ENCODE results near the gene PDE1C.

PDE1C gene

DNA sequence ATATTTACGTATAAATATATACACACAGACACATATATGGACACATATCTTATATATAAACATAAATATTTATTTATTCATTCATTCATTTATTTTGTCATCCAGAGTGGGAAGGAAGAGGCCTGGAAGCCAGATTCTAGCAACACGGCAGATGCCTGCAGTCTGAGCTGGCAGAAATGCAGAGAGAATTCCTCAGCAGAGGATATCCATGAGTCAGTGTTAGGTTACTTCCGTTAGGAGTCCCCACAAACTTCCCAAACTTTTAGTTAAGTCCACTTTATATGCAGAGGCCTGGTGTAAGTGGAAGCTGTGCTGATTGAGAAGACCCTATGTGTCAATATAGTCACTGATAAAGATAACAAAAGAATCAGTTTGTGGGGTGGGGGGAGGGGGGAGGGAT is 293.6 kb downstream of the PDE1C start:
- no peak overlapping the region for H3K27ac ChIP-seq (ENCODE audit: low read length, poor library complexity, severe bottlenecking)
- H2BK12ac ChIP-seq (ENCODE audit: low read length in 2 of 2): no peak overlapping the region
- no peak overlapping the region for H3K4me3 ChIP-seq (ENCODE audit: insufficient read depth in 1 of 2, low read depth in 1 of 2, low read length in 2 of 2)
- H2AK5ac ChIP-seq (ENCODE audit: low read length, severe bottlenecking): no peak overlapping the region
- no peak overlapping the region for H4K8ac ChIP-seq (ENCODE audit: low read length)
- H3K4me2 ChIP-seq (ENCODE audit: low read length, poor library complexity, severe bottlenecking): no peak overlapping the region
- H2BK5ac ChIP-seq (ENCODE audit: low read depth, low read length, poor library complexity, severe bottlenecking): no peak overlapping the region
- H3K9ac ChIP-seq (ENCODE audit: low read length): no peak overlapping the region
- no peaks in the 10 kb centered on the region for H3K9me3 ChIP-seq (ENCODE audit: control insufficient read depth, low read length)
- H3K4me1 ChIP-seq (ENCODE audit: control insufficient read depth, insufficient read depth, low read depth, low read length): no peaks in the 10 kb centered on the region
- 0% methylated on average over 1 of the region's 3 CpGs for WGBS
- no peak overlapping the region for H3K14ac ChIP-seq (ENCODE audit: low read length in 2 of 2)
- no peak overlapping the region for H2BK120ac ChIP-seq (ENCODE audit: low read depth, low read length)
- H4K91ac ChIP-seq (ENCODE audit: low read length): no peak overlapping the region
- no peaks in the 10 kb centered on the region for H3K27me3 ChIP-seq (ENCODE audit: control insufficient read depth in 1 of 2, insufficient read depth in 1 of 2, low read length in 2 of 2)
- no peak overlapping the region for H2BK15ac ChIP-seq (ENCODE audit: low read depth, poor library complexity, severe bottlenecking)
- no peak overlapping the region for H2AFZ ChIP-seq (ENCODE audit: low read depth, low read length)
- no peak overlapping the region for H3K18ac ChIP-seq (ENCODE audit: low read depth in 1 of 2, low read length in 2 of 2)
- no peaks in the 10 kb centered on the region for H3K79me1 ChIP-seq (replicated peaks; ENCODE audit: low read length, poor library complexity, severe bottlenecking)
- peak; percentile 78 for DNase-seq
- H3K4ac ChIP-seq (ENCODE audit: low read depth in 1 of 2, low read length in 2 of 2): no peak overlapping the region
- peaks cover 0 to 6% of the 10 kb centered on the region in 2 experiments for H3K36me3 ChIP-seq (ENCODE audit: control insufficient read depth in 1 of 2, insufficient read depth in 2 of 2, low read depth in 1 of 2, low read length in 2 of 2)
- no peak overlapping the region for H3K23ac ChIP-seq (ENCODE audit: low read length in 2 of 2)

DNA sequence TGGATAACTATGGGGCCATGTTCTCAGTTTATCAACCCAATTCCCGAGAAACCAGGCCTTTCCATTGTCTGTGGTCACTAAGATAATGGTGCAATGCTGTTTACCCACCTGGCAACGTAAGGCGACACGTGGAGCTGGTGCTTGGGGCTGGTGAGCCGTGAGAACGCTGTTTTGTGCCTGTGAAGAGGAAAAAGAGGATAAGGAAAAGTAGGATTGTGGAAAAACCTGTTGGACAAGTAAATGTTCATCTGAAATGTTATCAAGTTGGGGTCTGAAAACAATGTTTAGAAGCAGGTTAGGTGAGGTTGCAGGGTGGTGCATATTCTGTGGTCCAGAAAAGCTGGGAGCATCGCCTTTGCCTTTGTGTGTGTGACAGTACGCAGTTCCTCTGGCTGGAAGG is 294.7 kb downstream of the PDE1C start:
- Histone ChIP-seq H2AK5ac (ENCODE audit: low read length, severe bottlenecking) (peak overlapping the region; percentile 18), H3K4me3 (ENCODE audit: insufficient read depth in 1 of 2, low read depth in 1 of 2, low read length in 2 of 2) (no peak overlapping the region), H3K9me3 (ENCODE audit: control insufficient read depth, low read length) (no peaks in the 10 kb centered on the region), H3K23ac (ENCODE audit: low read length in 2 of 2) (no peak overlapping the region), H3K36me3 (ENCODE audit: control insufficient read depth in 1 of 2, insufficient read depth in 2 of 2, low read depth in 1 of 2, low read length in 2 of 2) (peaks cover 0 to 6% of the 10 kb centered on the region in 2 experiments), H2BK12ac (ENCODE audit: low read length in 2 of 2) (no peak overlapping the region), H3K9ac (ENCODE audit: low read length) (no peak overlapping the region), H3K79me1 (replicated peaks; ENCODE audit: low read length, poor library complexity, severe bottlenecking) (no peaks in the 10 kb centered on the region), H2AFZ (ENCODE audit: low read depth, low read length) (no peak overlapping the region), H3K18ac (ENCODE audit: low read depth in 1 of 2, low read length in 2 of 2) (peak overlapping the region in 1 of 2 experiments; percentile 48), H3K4ac (ENCODE audit: low read depth in 1 of 2, low read length in 2 of 2) (no peak overlapping the region), H2BK5ac (ENCODE audit: low read depth, low read length, poor library complexity, severe bottlenecking) (no peak overlapping the region), H3K27me3 (ENCODE audit: control insufficient read depth in 1 of 2, insufficient read depth in 1 of 2, low read length in 2 of 2) (no peaks in the 10 kb centered on the region), H3K4me2 (ENCODE audit: low read length, poor library complexity, severe bottlenecking) (no peak overlapping the region), H2BK15ac (ENCODE audit: low read depth, poor library complexity, severe bottlenecking) (no peak overlapping the region), H3K14ac (ENCODE audit: low read length in 2 of 2) (peak overlapping the region in 1 of 2 experiments; percentile 31), H2BK120ac (ENCODE audit: low read depth, low read length) (no peak overlapping the region), H4K91ac (ENCODE audit: low read length) (no peak overlapping the region), H3K27ac (ENCODE audit: low read length, poor library complexity, severe bottlenecking) (no peak overlapping the region), H3K4me1 (ENCODE audit: control insufficient read depth, insufficient read depth, low read depth, low read length) (no peaks in the 10 kb centered on the region), H4K8ac (ENCODE audit: low read length) (no peak overlapping the region)
- DNase-seq: no peak
- WGBS: 89% methylated on average over 8 of the region's 8 CpGs

DNA sequence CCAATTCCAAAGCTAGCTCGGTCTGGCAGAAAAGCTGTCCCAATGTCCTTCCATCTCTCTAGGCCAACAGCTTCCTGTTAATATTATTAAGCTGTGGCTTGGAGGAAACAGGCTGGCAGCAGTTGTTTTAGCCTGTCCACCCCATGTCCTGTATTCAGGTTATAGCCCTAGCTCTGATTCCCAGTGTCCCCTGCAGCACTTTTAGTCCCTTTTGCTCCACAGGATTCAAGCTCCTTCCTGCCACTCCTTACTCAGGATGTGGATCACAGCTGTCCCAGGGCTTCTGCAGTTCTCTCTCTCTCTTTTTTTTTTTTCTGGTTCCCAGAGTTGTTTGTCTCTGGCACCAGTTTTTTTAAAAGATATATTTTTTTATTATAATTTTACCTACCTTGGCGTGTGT is 298.0 kb downstream of the PDE1C start:
- no peak overlapping the region for H3K14ac ChIP-seq (ENCODE audit: low read length in 2 of 2)
- H2BK120ac ChIP-seq (ENCODE audit: low read depth, low read length): no peak overlapping the region
- no peak overlapping the region for H3K4me3 ChIP-seq (ENCODE audit: insufficient read depth in 1 of 2, low read depth in 1 of 2, low read length in 2 of 2)
- no peaks in the 10 kb centered on the region for H3K79me1 ChIP-seq (replicated peaks; ENCODE audit: low read length, poor library complexity, severe bottlenecking)
- H2BK5ac ChIP-seq (ENCODE audit: low read depth, low read length, poor library complexity, severe bottlenecking): no peak overlapping the region
- no peak overlapping the region for H3K18ac ChIP-seq (ENCODE audit: low read depth in 1 of 2, low read length in 2 of 2)
- no peak overlapping the region for H3K4ac ChIP-seq (ENCODE audit: low read depth in 1 of 2, low read length in 2 of 2)
- H3K9ac ChIP-seq (ENCODE audit: low read length): no peak overlapping the region
- H2AFZ ChIP-seq (ENCODE audit: low read depth, low read length): no peak overlapping the region
- no peak overlapping the region for H3K23ac ChIP-seq (ENCODE audit: low read length in 2 of 2)
- no peaks in the 10 kb centered on the region for H3K9me3 ChIP-seq (ENCODE audit: control insufficient read depth, low read length)
- DNase-seq: no peak
- no peaks in the 10 kb centered on the region for H3K4me1 ChIP-seq (ENCODE audit: control insufficient read depth, insufficient read depth, low read depth, low read length)
- no peak overlapping the region for H2BK15ac ChIP-seq (ENCODE audit: low read depth, poor library complexity, severe bottlenecking)
- H3K36me3 ChIP-seq (ENCODE audit: control insufficient read depth in 1 of 2, insufficient read depth in 2 of 2, low read depth in 1 of 2, low read length in 2 of 2): peaks cover 0 to 6% of the 10 kb centered on the region in 2 experiments
- H4K8ac ChIP-seq (ENCODE audit: low read length): peak overlapping the region; percentile 39
- H3K27me3 ChIP-seq (ENCODE audit: control insufficient read depth in 1 of 2, insufficient read depth in 1 of 2, low read length in 2 of 2): no peaks in the 10 kb centered on the region
- no peak overlapping the region for H3K27ac ChIP-seq (ENCODE audit: low read length, poor library complexity, severe bottlenecking)
- H2BK12ac ChIP-seq (ENCODE audit: low read length in 2 of 2): no peak overlapping the region
- no peak overlapping the region for H4K91ac ChIP-seq (ENCODE audit: low read length)
- 100% methylated on average over 1 of the region's 2 CpGs for WGBS
- no peak overlapping the region for H2AK5ac ChIP-seq (ENCODE audit: low read length, severe bottlenecking)
- H3K4me2 ChIP-seq (ENCODE audit: low read length, poor library complexity, severe bottlenecking): no peak overlapping the region

DNA sequence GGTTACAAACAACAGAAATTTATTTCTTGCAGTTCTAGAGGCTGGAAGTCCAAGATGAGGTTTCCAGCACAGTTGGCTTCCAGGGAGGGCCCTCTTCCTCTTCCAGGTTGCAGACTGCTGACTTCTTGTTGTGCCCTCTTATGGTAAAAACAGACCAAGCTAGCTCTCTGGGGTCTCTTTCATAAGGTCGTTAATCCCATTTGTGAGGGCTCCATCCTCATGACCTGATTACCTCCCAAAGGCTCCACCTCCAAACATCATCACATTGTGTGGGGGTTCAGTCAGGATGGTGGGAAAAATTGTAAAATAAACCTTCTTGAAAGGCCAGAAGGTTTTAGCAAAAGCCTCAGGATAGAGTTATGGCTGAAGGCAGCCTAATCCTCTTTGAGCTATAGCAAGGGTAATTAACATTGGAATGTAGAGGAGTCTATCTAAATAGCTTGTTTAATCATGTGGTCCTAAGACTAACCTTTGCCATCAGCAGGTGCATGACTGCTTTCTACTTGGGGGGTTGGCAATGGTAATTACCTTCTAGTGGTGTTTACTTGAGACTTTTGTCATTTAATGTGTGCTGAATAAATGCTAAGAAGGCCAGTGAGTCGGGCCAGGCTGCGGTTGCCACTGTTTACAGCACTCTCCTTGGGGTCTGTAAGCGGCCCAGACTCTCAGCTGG is 302.4 kb downstream of the PDE1C start:
- no peak overlapping the region for H2BK120ac ChIP-seq (ENCODE audit: low read depth, low read length)
- no peak overlapping the region for H3K4me2 ChIP-seq (ENCODE audit: low read length, poor library complexity, severe bottlenecking)
- no peaks in the 10 kb centered on the region for H3K79me1 ChIP-seq (replicated peaks; ENCODE audit: low read length, poor library complexity, severe bottlenecking)
- no peak for DNase-seq
- H3K36me3 ChIP-seq (ENCODE audit: control insufficient read depth in 1 of 2, insufficient read depth in 2 of 2, low read depth in 1 of 2, low read length in 2 of 2): peaks cover 0 to 1% of the 10 kb centered on the region in 2 experiments
- no peak overlapping the region for H4K91ac ChIP-seq (ENCODE audit: low read length)
- H3K23ac ChIP-seq (ENCODE audit: low read length in 2 of 2): no peak overlapping the region
- no peak overlapping the region for H3K18ac ChIP-seq (ENCODE audit: low read depth in 1 of 2, low read length in 2 of 2)
- no peak overlapping the region for H2AK5ac ChIP-seq (ENCODE audit: low read length, severe bottlenecking)
- H2BK5ac ChIP-seq (ENCODE audit: low read depth, low read length, poor library complexity, severe bottlenecking): no peak overlapping the region
- H2BK12ac ChIP-seq (ENCODE audit: low read length in 2 of 2): no peak overlapping the region
- H3K9ac ChIP-seq (ENCODE audit: low read length): no peak overlapping the region
- H2BK15ac ChIP-seq (ENCODE audit: low read depth, poor library complexity, severe bottlenecking): no peak overlapping the region
- H3K27me3 ChIP-seq (ENCODE audit: control insufficient read depth in 1 of 2, insufficient read depth in 1 of 2, low read length in 2 of 2): no peaks in the 10 kb centered on the region
- no peaks in the 10 kb centered on the region for H3K9me3 ChIP-seq (ENCODE audit: control insufficient read depth, low read length)
- no peaks in the 10 kb centered on the region for H3K4me1 ChIP-seq (ENCODE audit: control insufficient read depth, insufficient read depth, low read depth, low read length)
- no peak overlapping the region for H3K27ac ChIP-seq (ENCODE audit: low read length, poor library complexity, severe bottlenecking)
- WGBS: 41% methylated on average over 3 of the region's 4 CpGs
- no peak overlapping the region for H3K4me3 ChIP-seq (ENCODE audit: insufficient read depth in 1 of 2, low read depth in 1 of 2, low read length in 2 of 2)
- H3K4ac ChIP-seq (ENCODE audit: low read depth in 1 of 2, low read length in 2 of 2): no peak overlapping the region
- no peak overlapping the region for H2AFZ ChIP-seq (ENCODE audit: low read depth, low read length)
- H3K14ac ChIP-seq (ENCODE audit: low read length in 2 of 2): no peak overlapping the region
- no peak overlapping the region for H4K8ac ChIP-seq (ENCODE audit: low read length)

Data from mesenchymal stem cell (in vitro differentiated cells and primary cell).